Small intestine (tissue), 7 donors: ENCODE results near the gene PSMB10. TPM values are rescaled to one million over a fixed set of nuclear protein-coding genes. Genes with fewer than 3 reads are reported as not detected.
A peak's percentile ranks its signal among the peaks of the same experiment; 100 is the strongest.

Experiments
- DNase-seq, 2 donors: peaks; one replicate each; pipeline versions ENCODE4 v3.0.0 to v3.0.0-alpha.2; 2013
- FAIRE-seq: peaks from 2 replicates; lab custom pipeline; 2012; peaks lifted over from hg19 to GRCh38; lab: Jason Lieb, UNC
- H3K27ac ChIP-seq, 3 donors: one replicate each; pipeline ENCODE4 v1.5.1; 2013; ENCODE audit warnings: low read length in 2 of 3, mild to moderate bottlenecking in 2 of 3, control low read depth in 1 of 3, inconsistent platforms in 1 of 3, low read depth in 1 of 3, moderate library complexity in 1 of 3
- H3K27me3 ChIP-seq, 3 donors: one replicate each; pipeline ENCODE4 v1.6.1; 2013; ENCODE audit warnings: low read length in 3 of 3, inconsistent platforms in 1 of 3; ENCODE audit not compliant: control insufficient read depth in 3 of 3, insufficient read depth in 3 of 3
- H3K36me3 ChIP-seq, 3 donors: one replicate each; pipeline ENCODE4 v1.6.1; 2013; ENCODE audit warnings: low read length in 3 of 3, inconsistent platforms in 1 of 3, low read depth in 1 of 3, mild to moderate bottlenecking in 1 of 3, moderate library complexity in 1 of 3; ENCODE audit not compliant: control insufficient read depth in 3 of 3, insufficient read depth in 2 of 3
- H3K4me1 ChIP-seq, 3 donors: one replicate each; pipeline ENCODE4 v1.6.1; 2013; ENCODE audit warnings: low read length in 2 of 3, inconsistent platforms in 1 of 3, low read depth in 1 of 3, mild to moderate bottlenecking in 1 of 3, moderate library complexity in 1 of 3; ENCODE audit not compliant: control insufficient read depth in 3 of 3, insufficient read depth in 2 of 3
- H3K4me3 ChIP-seq, 3 donors: one replicate each; pipeline ENCODE4 v1.5.1; 2013; ENCODE audit warnings: low read length in 3 of 3, control low read depth in 1 of 3, inconsistent platforms in 1 of 3, low read depth in 1 of 3, mild to moderate bottlenecking in 1 of 3, moderate library complexity in 1 of 3
- H3K9me3 ChIP-seq, 2 donors: one replicate each; pipeline ENCODE4 v1.6.1; 2013; ENCODE audit warnings: low read depth in 1 of 2, low read length in 1 of 2; ENCODE audit not compliant: control insufficient read depth in 2 of 2, insufficient read depth in 1 of 2
- WGBS, 3 donors: extraction: QIAGEN DNeasy Blood & Tissue Kit; methylation state at CpG; one replicate each; pipeline ENCODE4 v1.1.7; 2013; 5-methylcytosine and 5-hydroxymethylcytosine counted together
- polyA plus RNA-seq, 4 donors: library from polyadenylated mRNA; stranded (reverse) in 3 of 4; unstranded in 1 of 4; fragments of 200-250 nt in 3 of 4; fragments of 120-200 nt in 1 of 4; gene quantifications; one replicate each; pipeline versions ENCODE4 v1.2.1 to v1.2.3, GENCODE V29; 2013
- donor health status: healthy with polysubstance abuse.
- donor health status: control.
- donor health status: control.
- donor health status: Bipolar disorder and iron deficiency.
- donor health status: healthy.

The PSMB10 gene
- polyA plus RNA-seq, 4 donors = 90.6 to 354 (median 221) TPM

DNA sequence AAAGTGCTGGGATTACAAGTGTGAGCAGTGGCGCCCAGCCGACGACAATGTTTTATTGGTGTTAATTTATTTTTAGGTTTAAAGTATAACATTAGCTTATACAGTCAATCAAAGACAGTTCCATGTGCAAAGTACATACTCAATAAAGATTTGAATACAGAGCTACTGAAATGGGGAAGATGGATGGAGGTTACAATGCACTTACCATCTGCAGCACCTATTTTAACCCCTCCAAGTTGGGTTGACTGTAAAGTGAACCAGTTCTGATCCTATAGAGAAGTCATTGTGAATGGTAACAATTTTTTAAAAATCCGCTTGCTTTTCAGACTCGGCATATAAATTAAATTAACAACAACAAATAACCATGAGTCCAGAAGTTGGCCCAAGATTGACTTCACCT, 44.3 kb downstream of the PSMB10 start:
- Histone ChIP-seq H3K36me3 (peaks cover 0 to 6% (median 0%) of the 10 kb centered on the region in 3 donors), H3K27ac (peak overlapping the region in 1 of 3 donors; percentile 55), H3K4me1 (peaks cover 2 to 9% (median 8%) of the 10 kb centered on the region in 3 donors), H3K4me3 (peak overlapping the region in 1 of 3 donors; percentile 36), H3K9me3 (no peaks in the 10 kb centered on the region), H3K27me3 (no peaks in the 10 kb centered on the region)
- no peak for DNase-seq
- WGBS, 3 donors = 44 to 59% (median 57%) methylated on average over 5 of the region's 5 CpGs
- FAIRE-seq = no peak

DNA sequence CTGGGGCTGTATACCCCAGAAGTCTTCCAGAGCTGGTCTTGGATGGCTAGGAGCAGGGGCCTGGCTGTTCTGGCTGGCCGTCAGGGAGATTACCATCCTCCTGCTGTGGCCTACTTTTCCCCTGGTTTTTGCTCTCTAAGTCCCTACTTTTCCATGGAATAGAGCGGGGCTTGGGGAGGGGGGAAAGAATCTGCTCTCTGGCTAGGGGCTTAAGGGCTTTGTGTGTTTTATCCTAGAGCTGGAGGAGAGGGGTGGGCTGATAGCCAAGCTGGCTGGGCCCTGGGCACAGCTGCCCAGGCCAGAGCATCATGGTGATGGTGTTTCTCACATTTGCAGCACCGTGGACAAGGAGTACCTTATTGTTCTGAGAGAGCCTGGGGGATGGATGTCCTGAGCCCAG, 48.3 kb downstream of the PSMB10 start:
- Histone ChIP-seq H3K36me3 (peaks cover 0 to 42% (median 2%) of the 10 kb centered on the region in 3 donors), H3K9me3 (no peaks in the 10 kb centered on the region), H3K27ac (no peak overlapping the region), H3K4me3 (no peak overlapping the region), H3K4me1 (peaks cover 0 to 8% (median 0%) of the 10 kb centered on the region in 3 donors), H3K27me3 (no peaks in the 10 kb centered on the region)
- DNase-seq (no peak), FAIRE-seq (no peak)
- WGBS, 3 donors = 87 to 91% (median 88%) methylated on average over 3 of the region's 3 CpGs

DNA sequence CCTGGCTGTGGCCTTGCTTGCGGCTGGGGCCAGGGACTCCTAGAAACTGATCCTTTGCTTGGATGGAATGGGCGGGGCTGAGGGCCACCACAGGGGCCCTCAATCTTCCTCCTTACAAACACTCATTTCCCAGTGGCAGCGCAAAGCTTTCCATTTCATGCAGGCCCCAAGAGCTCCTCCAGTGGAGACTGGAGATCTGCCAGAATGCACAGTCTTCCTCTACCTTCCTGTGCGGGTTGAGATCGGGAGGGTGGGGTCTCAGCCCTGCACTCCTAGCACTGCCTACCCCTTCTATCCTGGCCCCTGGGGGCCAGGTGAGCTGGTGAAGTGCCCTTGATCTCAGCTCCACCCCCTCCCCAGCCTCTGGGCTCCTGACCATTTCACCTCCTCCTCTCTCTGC, 50.3 kb downstream of the PSMB10 start:
- Histone ChIP-seq H3K27me3 (no peaks in the 10 kb centered on the region), H3K27ac (no peak overlapping the region), H3K4me1 (peaks cover 0 to 24% (median 0%) of the 10 kb centered on the region in 3 donors), H3K36me3 (peaks cover 8 to 62% (median 15%) of the 10 kb centered on the region in 3 donors), H3K4me3 (no peak overlapping the region), H3K9me3 (no peaks in the 10 kb centered on the region)
- no peak for DNase-seq
- no peak for FAIRE-seq
- WGBS, 3 donors = 90 to 96% (median 94%) methylated on average over 5 of the region's 5 CpGs

DNA sequence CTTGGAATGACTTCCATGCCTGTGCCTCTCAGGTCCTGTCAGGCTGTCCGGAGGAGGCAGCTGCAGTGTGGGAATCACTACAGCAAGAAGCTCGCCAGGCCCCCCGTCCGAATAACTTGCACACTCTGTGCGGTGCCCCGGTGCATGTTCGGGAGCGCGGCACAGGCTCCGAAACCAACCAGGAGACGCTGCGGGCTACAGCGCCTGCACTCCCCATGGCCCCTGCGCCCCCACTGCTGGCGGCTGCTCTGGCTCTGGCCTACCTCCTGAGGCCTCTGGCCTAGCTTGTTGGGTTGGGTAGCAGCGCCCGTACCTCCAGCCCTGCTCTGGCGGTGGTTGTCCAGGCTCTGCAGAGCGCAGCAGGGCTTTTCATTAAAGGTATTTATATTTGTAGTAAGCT, 50.7 kb downstream of the PSMB10 start:
- WGBS, 3 donors = 94 to 97% (median 94%) methylated on average over 19 of the region's 19 CpGs
- Histone ChIP-seq H3K36me3 (peaks cover 8 to 66% (median 18%) of the 10 kb centered on the region in 3 donors), H3K4me3 (no peak overlapping the region), H3K27me3 (no peaks in the 10 kb centered on the region), H3K4me1 (peaks cover 0 to 24% (median 0%) of the 10 kb centered on the region in 3 donors), H3K27ac (no peak overlapping the region), H3K9me3 (no peaks in the 10 kb centered on the region)
- DNase-seq (no peak), FAIRE-seq (no peak)

DNA sequence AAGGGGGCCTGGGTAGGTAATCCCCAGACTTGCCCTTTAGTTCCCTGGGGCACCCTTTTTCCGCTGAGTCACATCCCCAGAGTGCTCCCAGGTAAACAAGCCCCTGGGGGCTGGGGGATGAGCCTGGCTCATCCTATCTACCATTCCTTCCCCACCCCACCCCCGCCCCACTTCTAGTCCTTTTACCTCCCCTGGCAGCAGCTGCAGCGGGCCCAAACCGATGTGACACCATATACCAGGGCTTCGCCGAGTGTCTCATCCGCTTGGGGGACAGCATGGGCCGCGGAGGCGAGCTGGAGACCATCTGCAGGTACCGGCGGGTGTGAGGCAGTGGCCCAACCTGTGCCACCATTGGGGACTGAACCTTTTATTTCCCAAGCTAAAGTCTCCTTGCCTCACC, 51.1 kb downstream of the PSMB10 start:
- Histone ChIP-seq H3K4me1 (peaks cover 0 to 24% (median 0%) of the 10 kb centered on the region in 3 donors), H3K9me3 (no peaks in the 10 kb centered on the region), H3K36me3 (peaks cover 8 to 70% (median 21%) of the 10 kb centered on the region in 3 donors), H3K27me3 (no peaks in the 10 kb centered on the region), H3K4me3 (no peak overlapping the region), H3K27ac (no peak overlapping the region)
- WGBS, 3 donors = 94 to 98% (median 96%) methylated on average over 10 to 12 of the region's 12 CpGs
- no peak for FAIRE-seq
- no peak for DNase-seq

- FAIRE-seq = no peak
- 53 to 73% (median 61%) methylated on average over 22 of the region's 22 CpGs for WGBS, 3 donors
- Histone ChIP-seq H3K36me3 (peaks cover 9 to 79% (median 28%) of the 10 kb centered on the region in 3 donors), H3K27me3 (no peaks in the 10 kb centered on the region), H3K4me1 (peaks cover 0 to 24% (median 0%) of the 10 kb centered on the region in 3 donors), H3K4me3 (no peak within 1 kb of the TSS), H3K27ac (peak within 1 kb of the TSS in 2 of 3 donors; percentile 36 to 82), H3K9me3 (no peaks in the 10 kb centered on the region)
- peak; percentile 31 to 57 for DNase-seq
Measured at GRCh38 chr16:67884684-67885083, 52.0 kb downstream of the PSMB10 start, which contains the start of gene NRN1L. Gene NRN1L, plus strand, starts transcription at chr16:67884885. Its CDS starts 19 bp downstream, at chr16:67884904.

Other genes with a start within 250 kb of the PSMB10 start
- 10 to 100 TPM in 2 of 4 donors, 1 to 10 TPM in 2; 4.8 to 28.6 (median 12.0) TPM for gene GFOD2, start 217.5 kb downstream of the PSMB10 start, polyA plus RNA-seq
- 10 to 100 TPM in 2 of 4 donors, 1 to 10 TPM in 2; 5.9 to 21.8 (median 10.1) TPM for gene RANBP10, start 130.3 kb downstream of the PSMB10 start, polyA plus RNA-seq
- gene TSNAXIP1, start 130.0 kb downstream of the PSMB10 start, polyA plus RNA-seq = under 1 TPM in 2 of 4 donors, not detected in 2; 0.72 to 0.80 TPM
- 10 to 100 TPM; 15.0 to 25.0 (median 19.2) TPM for gene THAP11, start 94.5 kb downstream of the PSMB10 start, polyA plus RNA-seq
- gene NUTF2, start 89.9 kb downstream of the PSMB10 start, polyA plus RNA-seq = 100 to 1,000 TPM in 2 of 4 donors, 10 to 100 TPM in 2; 77.3 to 115 (median 102) TPM
- 100 to 1,000 TPM in 1 of 4 donors, 10 to 100 TPM in 3; 25.3 to 111 (median 43.9) TPM for gene CENPT, start 89.2 kb downstream of the PSMB10 start, polyA plus RNA-seq
- gene EDC4, start 63.8 kb downstream of the PSMB10 start, polyA plus RNA-seq = 10 to 100 TPM; 30.6 to 76.5 (median 55.2) TPM
- 1 to 10 TPM in 3 of 4 donors, under 1 TPM in 1; 0.69 to 6.0 (median 2.0) TPM for gene NRN1L, start 52.0 kb downstream of the PSMB10 start, polyA plus RNA-seq
- 10 to 100 TPM; 13.8 to 29.2 (median 23.6) TPM for gene PSKH1, start 43.6 kb downstream of the PSMB10 start, polyA plus RNA-seq
- gene CTRL, start 5.0 kb downstream of the PSMB10 start, polyA plus RNA-seq = 1 to 10 TPM in 3 of 4 donors, under 1 TPM in 1; 0.81 to 6.7 (median 3.4) TPM
- 10 to 100 TPM in 1 of 4 donors, 1 to 10 TPM in 2, under 1 TPM in 1; 0.54 to 10.1 (median 2.9) TPM for gene LCAT, start 7.3 kb upstream of the PSMB10 start, polyA plus RNA-seq
- gene SLC12A4, start 31.8 kb upstream of the PSMB10 start, polyA plus RNA-seq = 10 to 100 TPM in 2 of 4 donors, 1 to 10 TPM in 2; 1.1 to 17.3 (median 7.0) TPM
- gene DPEP3, start 43.6 kb upstream of the PSMB10 start, polyA plus RNA-seq = under 1 TPM in 3 of 4 donors, not detected in 1; 0.06 to 0.27 (median 0.10) TPM
- gene DPEP2, start 62.6 kb upstream of the PSMB10 start, polyA plus RNA-seq = 1 to 10 TPM in 3 of 4 donors, not detected in 1; 1.4 to 4.1 (median 3.2) TPM
- gene DPEP2NB, start 79.1 kb upstream of the PSMB10 start, polyA plus RNA-seq = not detected
- 10 to 100 TPM in 2 of 4 donors, 1 to 10 TPM in 2; 3.8 to 14.6 (median 9.6) TPM for gene DDX28, start 86.4 kb upstream of the PSMB10 start, polyA plus RNA-seq
- 10 to 100 TPM in 2 of 4 donors, 1 to 10 TPM in 2; 7.6 to 12.6 (median 10.0) TPM for gene DUS2, start 86.4 kb upstream of the PSMB10 start, polyA plus RNA-seq
- 10 to 100 TPM; 10.8 to 26.8 (median 13.7) TPM for gene NFATC3, start 148.5 kb upstream of the PSMB10 start, polyA plus RNA-seq